HG03280 (cell line): Measurements from ENCODE around the gene KLF11.
"Not testable (repeated sequence)": the region's sequence is repeated elsewhere in the genome, so short reads cannot be mapped to it uniquely, and the experiment has no call there.

Experiments used
- ATAC-seq: cut with Tn5 transposase; IDR thresholded peaks from one replicate; pipeline ENCODE4 v1.9.1; 2021; ENCODE audit warnings: mild to moderate bottlenecking, moderate library complexity; ENCODE audit not compliant: unreplicated experiment

The KLF11 gene

DNA sequence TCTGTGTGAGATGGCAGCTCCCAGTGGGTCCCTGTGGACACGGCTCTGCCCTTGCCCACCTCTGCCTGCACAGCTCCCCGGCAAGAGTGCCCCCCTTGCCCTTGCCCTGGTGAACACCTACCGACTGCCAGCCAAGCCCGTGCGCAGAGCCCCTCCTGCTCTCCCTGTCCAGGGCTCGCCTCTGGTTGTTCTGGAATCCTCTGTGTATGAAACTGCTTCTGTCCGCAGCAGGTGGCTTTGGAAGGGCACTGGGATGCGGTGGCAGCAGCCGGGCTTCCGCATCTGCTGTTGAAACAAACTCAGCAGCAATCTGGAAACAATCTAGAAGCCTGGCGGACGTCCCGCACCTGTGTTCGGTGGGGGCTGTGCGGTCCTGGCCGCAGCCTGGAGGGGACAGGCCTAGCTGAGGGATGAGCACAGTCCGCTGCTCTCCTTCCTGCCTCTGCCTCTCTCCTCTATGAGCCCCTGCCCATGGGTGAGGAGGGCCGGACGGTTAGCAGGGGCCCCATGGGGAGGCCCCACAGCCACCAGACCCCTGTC is 34.0 kb upstream of the KLF11 start:
- ATAC-seq: no peak

DNA sequence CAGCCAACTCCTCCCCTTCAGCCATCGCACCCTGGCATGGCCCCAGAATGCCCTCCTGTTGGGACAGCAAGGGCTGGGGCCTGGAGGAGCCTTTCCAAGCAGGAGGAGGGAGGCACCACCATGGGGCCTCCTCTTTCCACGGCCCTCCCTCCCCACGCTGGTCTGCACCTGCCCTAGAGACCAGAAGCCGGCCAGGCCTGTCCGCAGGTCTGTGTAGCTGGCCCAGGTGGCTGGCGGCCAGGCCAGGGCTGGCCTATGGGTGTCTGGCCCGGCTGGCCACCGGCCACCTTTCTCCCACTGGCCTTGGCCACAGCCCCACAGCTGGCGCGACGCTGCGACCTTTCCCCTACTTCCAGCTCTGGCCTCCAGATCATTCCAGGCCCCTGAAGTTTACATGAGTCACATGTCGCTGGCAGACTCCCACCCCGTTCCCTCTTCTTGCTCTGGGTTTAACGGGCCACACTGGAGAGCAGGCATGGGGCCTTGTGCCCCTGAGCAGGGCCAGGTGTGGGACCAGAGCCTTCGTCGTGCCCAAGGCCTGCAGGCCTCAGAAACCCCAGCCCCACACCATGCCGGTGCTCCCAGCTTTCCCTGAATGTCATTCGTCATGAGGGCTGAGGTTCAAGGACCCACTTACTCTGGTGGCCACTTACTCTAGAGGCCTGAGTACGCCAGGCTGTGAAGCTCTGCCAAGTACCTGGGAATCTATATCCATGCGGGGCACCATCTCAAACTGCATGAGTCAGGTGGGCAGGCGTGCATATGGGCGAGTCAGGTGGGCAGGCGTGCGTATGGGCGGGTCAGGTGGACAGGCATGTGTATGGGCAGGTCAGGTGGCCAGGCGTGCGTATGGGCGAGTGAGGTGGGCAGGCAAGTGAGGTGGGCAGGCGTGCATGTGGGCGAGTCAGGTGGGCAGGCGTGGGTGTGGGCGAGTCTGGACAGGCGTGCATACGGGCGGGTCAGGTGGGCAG is 33.3 kb upstream of the KLF11 start:
- ATAC-seq: no peak

DNA sequence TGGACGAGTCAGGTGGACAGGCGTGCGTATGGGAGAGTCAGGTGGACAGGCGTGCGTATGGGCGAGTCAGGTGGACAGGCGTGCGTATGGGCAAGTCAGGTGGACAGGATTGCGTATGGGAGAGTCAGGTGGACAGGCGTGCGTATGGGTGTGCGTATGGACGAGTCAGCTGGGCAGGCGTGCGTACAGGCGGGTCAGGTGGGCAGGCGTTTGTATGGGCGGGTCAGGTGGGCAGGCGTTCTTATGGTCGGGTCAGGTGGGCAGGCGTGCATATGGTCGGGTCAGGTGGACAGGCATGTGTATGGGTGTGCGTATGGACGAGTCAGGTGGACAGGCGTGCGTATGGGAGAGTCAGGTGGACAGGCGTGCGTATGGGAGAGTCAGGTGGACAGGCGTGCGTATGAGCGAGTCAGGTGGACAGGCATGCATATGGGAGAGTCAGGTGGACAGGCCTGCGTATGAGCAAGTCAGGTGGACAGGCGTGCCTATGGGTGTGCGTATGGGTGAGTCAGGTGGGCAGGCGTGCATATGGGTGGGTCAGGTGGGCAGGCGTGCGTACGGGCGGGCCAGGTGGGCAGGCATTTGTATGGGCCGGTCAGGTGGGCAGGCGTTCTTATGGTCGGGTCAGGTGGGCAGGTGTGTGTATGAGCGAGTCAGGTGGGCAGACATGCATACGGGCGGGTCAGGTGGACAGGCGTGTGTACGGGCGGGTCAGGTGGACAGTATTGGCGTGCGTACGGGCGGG is 32.3 kb upstream of the KLF11 start:
- not testable (repeated sequence) for ATAC-seq

DNA sequence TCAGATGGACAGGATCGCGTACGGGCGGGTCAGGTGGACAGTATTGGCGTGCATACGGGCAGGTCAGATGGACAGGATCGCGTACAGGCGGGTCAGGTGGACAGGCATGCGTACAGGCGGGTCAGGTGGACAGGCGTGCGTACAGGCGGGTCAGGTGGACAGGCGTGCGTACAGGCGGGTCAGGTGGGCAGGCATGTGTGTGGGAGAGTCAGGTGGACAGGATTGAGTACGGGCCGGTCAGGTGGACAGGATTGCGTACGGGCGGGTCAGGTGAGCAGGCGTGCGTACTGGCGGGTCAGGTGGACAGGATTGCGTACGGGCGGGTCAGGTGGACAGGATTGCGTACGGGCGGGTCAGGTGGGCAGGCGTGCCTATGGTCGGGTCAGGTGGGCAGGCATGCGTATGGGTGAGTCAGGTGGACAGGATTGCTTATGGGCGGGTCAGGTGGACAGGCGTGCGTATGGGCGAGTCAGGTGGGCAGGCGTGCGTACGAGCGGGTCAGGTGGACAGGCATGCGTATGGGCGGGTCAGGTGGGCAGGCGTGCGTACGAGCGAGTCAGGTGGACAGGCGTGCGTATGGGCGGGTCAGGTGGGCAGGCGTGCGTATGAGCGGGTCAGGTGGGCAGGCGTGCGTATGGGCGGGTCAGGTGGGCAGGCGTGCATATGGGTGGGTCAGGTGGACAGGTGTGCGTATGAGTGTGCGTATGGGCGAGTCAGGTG is 31.6 kb upstream of the KLF11 start:
- ATAC-seq: not testable (repeated sequence)

DNA sequence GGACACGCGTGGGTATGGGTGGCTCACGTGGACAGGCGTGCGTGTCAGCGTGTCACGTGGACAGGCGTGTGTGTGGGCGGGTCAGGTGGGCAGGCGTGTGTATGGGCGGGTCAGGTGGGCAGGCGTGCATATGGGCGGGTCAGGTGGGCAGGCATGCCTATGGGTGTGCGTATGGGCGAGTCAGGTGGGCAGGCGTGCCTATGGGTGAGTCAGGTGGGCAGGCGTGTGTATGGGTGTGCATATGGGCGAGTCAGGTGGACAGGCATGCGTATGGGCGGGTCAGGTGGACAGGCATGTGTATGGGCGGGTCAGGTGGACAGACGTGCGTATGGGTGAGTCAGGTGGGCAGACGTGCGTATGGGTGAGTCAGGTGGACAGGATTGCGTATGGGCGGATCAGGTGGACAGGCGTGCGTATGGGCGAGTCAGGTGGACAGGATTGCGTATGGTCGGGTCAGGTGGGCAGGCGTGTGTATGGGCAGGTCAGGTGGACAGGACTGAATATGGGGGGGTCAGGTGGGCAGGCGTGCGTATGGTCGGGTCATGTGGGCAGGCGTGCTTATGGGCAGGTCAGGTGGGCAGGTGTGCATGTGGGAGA is 30.9 kb upstream of the KLF11 start:
- ATAC-seq: not testable (repeated sequence)

DNA sequence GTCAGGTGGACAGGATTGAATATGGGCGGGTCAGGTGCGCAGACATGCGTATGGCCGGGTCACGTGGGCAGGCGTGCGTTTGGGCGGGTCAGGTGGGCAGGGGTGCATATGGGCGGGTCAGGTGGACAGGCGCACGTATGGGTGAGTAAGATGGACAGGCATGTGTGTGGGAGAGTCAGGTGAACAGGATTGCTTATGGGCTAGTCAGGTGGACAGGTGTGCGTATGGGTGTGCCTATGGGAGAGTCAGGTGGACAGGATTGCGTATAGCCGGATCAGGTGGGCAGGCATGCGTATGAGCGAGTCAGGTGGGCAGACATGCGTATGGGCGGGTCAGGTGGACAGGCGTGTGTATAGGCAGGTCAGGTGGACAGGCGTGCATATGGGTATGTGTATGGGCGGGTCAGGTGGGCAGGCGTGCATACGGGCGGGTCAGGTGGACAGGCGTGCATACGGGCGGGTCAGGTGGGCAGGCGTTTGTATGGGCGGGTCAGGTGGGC is 30.3 kb upstream of the KLF11 start:
- ATAC-seq: no peak

DNA sequence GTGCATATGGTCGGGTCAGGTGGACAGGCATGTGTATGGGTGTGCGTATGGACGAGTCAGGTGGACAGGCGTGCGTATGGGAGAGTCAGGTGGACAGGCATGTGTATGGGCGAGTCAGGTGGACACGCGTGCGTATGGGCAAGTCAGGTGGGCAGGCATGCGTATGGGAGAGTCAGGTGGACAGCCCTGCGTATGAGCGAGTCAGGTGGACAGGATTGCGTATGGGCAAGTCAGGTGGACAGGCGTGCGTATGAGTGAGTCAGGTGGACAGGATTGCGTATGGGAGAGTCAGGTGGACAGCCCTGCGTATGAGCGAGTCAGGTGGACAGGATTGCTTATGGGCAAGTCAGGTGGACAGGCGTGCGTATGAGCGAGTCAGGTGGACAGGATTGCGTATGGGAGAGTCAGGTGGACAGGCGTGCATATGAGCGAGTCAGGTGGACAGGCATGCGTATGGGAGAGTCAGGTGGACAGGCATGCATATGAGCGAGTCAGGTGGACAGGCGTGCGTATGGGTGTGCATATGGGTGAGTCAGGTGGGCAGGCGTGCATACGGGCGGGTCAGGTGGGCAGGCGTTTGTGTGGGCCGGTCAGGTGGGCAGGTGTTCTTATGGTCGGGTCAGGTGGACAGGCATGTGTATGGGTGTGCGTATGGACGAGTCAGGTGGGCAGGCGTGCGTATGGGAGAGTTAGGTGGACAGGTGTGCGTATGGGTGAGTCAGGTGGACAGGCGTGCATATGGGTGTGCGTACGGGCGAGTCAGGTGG is 29.5 kb upstream of the KLF11 start:
- not testable (repeated sequence) for ATAC-seq

DNA sequence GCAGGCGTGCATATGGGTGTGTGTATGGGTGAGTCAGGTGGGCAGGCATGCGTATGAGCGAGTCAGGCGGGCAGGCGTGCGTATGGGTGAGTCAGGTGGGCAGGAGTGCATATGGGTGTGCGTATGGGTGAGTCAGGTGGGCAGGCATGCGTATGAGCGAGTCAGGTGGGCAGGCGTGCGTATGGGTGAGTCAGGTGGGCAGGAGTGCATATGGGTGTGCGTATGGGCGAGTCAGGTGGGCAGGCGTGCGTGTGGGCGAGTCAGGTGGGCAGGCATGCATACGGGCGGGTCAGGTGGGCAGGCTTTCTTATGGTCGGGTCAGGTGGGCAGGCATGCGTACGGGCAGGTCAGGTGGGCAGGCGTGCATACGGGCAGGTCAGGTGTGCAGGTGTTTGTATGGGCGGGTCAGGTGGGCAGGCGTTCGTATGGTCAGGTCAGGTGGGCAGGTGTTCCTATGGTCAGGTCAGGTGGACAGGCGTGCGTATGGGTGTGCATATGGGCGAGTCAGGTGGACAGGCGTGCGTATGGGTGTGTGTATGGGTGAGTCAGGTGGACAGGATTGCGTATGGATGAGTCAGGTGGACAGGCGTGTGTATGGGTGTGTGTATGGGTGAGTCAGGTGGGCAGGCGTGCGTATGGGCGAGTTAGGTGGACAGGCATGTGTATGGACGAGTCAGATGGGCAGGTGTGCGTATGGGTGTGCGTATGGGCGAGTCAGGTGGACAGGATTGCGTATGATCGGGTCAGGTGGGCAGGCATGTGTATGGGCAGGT is 28.7 kb upstream of the KLF11 start:
- no peak for ATAC-seq

DNA sequence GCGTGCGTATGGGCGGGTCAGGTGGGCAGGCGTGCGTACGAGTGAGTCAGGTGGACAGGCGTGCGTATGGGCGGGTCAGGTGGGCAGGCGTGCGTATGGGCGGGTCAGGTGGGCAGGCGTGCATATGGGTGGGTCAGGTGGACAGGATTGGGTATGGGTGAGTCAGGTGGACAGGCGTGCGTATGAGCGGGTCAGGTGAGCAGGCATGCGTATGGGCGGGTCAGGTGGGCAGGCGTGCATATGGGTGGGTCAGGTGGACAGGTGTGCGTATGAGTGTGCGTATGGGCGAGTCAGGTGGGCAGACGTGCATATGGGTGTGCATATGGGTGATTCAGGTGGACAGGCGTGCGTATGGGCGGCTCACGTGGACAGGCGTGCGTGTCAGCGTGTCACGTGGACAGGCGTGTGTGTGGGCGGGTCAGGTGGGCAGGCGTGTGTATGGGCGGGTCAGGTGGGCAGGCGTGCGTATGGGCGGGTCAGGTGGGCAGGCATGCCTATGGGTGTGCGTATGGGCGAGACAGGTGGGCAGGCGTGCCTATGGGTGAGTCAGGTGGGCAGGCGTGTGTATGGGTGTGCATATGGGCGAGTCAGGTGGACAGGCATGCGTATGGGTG is 27.9 kb upstream of the KLF11 start:
- not testable (repeated sequence) for ATAC-seq

DNA sequence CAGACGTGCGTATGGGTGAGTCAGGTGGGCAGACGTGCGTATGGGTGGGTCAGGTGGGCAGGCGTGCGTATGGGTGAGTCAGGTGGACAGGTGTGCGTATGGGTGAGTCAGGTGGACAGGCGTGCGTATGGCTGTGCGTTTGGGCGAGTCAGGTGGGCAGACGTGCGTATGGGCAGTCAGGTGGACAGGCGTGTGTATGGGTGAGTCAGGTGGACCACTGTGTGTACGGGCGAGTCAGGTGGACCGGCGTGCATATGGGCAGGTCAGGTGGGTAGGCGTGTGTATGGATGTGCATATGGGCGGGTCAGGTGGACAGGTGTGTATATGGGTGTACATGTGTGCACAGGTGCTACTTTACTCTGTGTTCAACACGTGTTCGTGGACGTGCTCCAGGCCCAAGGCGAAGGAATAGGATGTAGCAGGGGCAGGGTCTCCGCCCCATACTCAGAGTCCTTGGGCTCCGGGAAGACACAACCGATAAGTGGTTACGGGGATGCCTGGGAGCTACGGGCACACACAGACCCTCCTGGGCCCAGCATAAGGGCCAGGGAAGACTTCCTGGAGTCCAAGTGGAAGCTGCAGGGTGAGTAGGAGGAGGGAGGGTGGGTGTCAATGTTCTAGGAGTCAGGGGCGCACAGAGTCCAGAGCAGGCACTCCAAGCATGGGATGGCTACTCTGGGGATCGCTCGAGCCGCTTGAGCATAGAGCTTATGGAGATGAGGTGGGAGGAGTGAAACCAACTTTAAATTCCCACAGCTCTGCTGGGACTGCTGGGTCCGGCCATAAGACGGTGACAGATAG is 27.1 kb upstream of the KLF11 start:
- no peak for ATAC-seq

DNA sequence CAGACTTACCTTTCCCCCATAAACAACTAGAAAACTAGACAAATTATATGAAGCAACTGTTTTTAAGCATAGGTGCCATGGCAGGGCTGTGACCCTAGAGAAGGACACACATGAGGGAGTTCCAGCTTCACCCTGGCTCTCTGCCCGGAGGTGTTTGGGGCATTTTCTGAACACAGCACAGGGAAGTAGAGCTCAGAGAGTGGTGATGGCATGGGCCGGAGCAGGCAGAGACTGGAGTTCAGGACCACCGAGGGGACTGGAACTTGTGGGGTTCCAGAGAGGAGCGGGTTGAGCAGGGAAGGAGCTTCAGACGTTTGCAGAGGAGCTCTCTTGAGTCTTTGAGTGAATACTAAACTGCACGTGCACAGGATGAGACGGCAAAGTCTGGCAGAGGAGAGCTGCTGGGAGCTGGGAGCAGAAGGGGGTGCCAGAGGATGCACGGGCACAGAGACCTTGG is 26.5 kb upstream of the KLF11 start:
- ATAC-seq: no peak

DNA sequence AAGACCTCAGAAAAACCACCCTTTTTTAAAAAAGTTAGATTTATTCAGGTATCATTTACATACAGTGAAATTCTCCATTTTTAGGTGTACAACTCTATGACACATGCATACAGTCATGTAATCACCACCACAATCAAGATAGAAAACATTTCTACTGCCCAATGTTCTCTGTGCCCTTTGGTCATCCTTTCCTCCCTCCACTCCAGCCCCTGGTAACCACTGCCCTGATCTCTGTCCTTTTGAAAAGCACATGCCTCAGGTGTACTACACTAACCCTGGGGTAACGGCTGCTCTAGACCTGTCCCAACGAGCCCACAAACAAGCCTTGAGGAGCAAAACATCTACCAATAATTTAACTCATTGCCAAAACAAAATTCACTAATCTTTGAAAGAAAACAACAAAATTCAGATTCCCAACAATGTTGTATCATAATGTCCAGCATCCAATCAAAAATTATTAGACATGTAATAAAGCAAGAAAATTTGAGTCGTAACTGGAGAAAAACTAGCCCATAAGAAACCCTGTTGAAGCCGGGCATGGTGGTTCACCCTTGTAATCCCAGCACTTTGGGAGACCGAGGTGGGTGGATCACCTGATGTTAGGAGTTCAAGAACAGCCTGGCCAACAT is 25.9 kb upstream of the KLF11 start:
- no peak for ATAC-seq

DNA sequence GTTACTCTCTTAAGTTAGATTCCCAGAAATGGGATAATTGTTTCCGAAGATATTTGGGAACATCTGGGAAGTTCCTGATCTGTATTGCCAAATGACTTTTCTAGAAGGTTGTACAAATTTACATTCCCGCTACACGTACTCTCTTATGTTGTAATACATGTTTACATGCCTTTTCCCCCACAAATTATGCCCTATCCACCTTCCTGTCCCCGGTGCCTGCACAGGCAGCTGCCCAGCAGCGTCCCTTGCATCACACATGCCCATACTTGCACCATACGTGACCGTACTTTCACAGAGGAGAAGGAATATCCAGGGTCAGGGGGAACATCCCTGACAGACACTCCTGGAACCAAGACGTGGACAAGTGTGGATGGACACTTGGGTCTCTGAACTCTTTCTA is 24.2 kb upstream of the KLF11 start:
- no peak for ATAC-seq

DNA sequence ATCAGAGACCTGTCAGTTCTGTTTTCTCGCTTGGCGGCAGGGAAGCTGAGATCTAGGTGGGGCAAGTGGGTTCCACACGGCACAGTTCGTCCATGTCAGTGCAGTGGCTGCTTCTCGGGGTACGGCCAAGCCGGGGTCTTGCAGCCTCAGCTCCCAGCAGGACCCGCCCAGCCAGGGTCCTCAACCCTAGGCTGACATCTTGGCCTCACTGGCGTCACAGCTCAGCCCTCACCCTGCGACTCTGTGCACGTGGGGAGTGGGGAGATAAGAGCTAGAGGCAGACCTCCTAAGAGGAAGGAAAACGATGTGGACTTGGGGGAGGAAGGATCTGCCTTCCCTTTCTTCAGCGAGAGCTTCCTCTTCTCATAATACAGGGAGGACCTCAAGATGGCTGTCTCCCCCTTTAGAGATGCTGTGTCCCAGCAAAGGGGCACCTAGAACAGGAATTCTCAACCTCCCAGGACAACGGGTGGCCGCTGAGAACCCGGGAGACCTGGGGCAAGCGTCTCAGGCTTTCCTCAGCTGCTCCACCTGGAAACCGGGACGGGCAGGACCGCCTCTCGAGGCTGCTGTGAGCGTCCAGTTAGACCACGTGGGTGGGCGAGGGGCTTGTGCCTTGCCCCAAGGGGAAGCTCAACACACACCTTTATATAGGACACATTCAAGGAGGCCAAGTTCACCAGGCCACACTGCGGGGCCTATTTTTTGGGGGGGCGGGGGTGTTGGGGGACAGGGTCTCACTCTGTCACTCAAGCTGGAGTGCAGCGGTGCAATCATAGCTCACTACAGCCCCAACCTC is 23.5 kb upstream of the KLF11 start:
- no peak for ATAC-seq

DNA sequence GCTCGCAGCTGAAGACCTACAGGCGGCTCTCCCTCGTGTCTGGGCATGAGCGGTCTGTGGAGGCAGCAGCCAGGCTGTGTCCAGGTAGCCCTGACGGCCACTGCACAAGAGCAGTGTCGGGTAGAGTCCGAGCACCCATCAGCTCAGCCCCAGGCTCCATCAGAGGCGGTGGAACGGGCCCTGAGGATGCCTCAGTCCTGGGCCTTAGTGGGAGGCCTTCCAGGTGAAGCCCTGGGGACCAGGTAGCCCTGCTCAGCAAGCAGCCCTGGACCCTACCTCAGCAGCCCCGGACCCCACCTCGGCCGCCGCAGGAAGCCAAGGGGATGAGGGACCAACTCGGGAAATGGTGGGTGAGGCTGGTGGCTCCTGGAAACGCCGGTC is 21.3 kb upstream of the KLF11 start:
- no peak for ATAC-seq

DNA sequence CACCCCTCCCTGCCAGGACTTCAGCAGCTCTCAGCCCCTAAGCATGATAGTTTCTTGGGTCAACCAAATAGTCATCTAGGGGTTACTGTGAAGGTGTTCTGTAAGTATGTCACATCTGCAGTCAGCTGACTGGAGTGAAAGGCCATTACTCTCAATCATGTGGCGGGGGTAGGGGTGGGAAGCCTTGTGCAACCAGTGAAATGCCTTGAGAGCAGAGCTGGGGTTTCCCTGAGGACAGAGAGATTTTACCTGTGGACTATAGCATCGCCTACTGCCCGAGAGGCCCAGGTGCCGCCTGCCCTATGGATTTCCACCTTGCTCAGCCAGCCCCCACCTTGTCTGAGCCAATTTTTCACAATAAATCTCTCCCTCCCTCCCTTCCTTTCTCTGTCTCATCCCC is 20.9 kb upstream of the KLF11 start:
- ATAC-seq: no peak
